Immature natural killer cell (primary cell): ENCODE data around the gene PLCL1. TPM values are rescaled to one million over a fixed set of nuclear protein-coding genes. Genes with fewer than 3 reads are reported as not detected.
A peak's percentile ranks its signal among the peaks of the same experiment; 100 is the strongest.

Experiments
- DNase-seq, 3 donors: peaks; one replicate each; pipeline ENCODE4 v3.0.0; 2022; ENCODE audit warnings: mixed read lengths in 1 of 3
- H3K27ac Mint-ChIP-seq, 6 donors: one replicate each; pipeline ENCODE4 v1.8.0; 2020; ENCODE audit warnings: mixed read lengths in 6 of 6, mild to moderate bottlenecking in 5 of 6, inconsistent platforms in 4 of 6, moderate library complexity in 3 of 6
- H3K27me3 Mint-ChIP-seq, 3 donors: one replicate each; pipeline ENCODE4 v1.8.0; 2020 to 2021; ENCODE audit warnings: low read depth in 3 of 3, mild to moderate bottlenecking in 3 of 3, mixed read lengths in 3 of 3, moderate library complexity in 3 of 3, inconsistent platforms in 1 of 3
- H3K36me3 Mint-ChIP-seq, 3 donors: one replicate each; pipeline ENCODE4 v1.8.0; 2020; ENCODE audit warnings: mixed read lengths in 3 of 3, inconsistent platforms in 2 of 3, mild to moderate bottlenecking in 2 of 3
- H3K4me1 Mint-ChIP-seq, 2 donors: one replicate each; pipeline ENCODE4 v1.8.0; 2020; ENCODE audit warnings: inconsistent platforms in 2 of 2, mild to moderate bottlenecking in 2 of 2, mixed read lengths in 2 of 2, moderate library complexity in 1 of 2
- H3K4me3 Mint-ChIP-seq, 5 donors: one replicate each; pipeline ENCODE4 v1.8.0; 2020; ENCODE audit warnings: mild to moderate bottlenecking in 5 of 5, mixed read lengths in 5 of 5, inconsistent platforms in 3 of 5, moderate library complexity in 3 of 5
- H3K9me3 Mint-ChIP-seq, 6 donors: one replicate each; pipeline ENCODE4 v1.8.0; 2020; ENCODE audit warnings: mild to moderate bottlenecking in 6 of 6, mixed read lengths in 6 of 6, inconsistent platforms in 4 of 6, moderate library complexity in 3 of 6
- polyA plus RNA-seq, 3 donors: library from polyadenylated mRNA; unstranded; fragments of 300-500 nt; fragmentation: Illumina TruSeq; gene quantifications; one replicate each; pipeline ENCODE4 v1.2.3, GENCODE V29; 2021

The PLCL1 gene
- polyA plus RNA-seq, 3 donors from 2014 or later: 0.51 to 0.53 TPM; not detected in 1

DNA sequence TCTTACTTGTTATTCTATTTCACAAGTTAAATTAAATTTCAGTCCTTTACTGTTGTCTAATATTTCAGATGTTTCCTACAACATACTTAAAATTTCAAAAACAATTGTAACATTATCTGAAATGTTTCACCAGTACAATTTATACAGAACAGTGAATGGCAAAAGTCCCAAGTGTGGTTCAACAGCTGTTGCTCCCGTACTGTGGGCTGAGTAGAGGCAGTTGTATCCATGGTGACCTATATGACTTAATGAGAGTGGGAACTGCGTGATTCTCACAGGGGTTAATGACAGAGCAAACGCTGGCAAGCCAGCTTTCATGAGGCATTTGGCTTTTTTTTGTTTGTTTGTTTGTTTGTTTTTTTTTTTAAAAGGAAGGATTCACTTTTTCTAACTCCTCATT, 5.3 kb upstream of the PLCL1 start:
- H3K9me3 Mint-ChIP-seq: no peaks in the 10 kb centered on the region
- H3K4me3 Mint-ChIP-seq: no peak overlapping the region
- H3K27ac Mint-ChIP-seq: no peak overlapping the region
- no peak for DNase-seq
- H3K4me1 Mint-ChIP-seq: peaks cover 5 to 7% of the 10 kb centered on the region in 2 donors
- H3K36me3 Mint-ChIP-seq: no peaks in the 10 kb centered on the region
- H3K27me3 Mint-ChIP-seq: peaks cover 9 to 23% (median 12%) of the 10 kb centered on the region in 3 donors

DNA sequence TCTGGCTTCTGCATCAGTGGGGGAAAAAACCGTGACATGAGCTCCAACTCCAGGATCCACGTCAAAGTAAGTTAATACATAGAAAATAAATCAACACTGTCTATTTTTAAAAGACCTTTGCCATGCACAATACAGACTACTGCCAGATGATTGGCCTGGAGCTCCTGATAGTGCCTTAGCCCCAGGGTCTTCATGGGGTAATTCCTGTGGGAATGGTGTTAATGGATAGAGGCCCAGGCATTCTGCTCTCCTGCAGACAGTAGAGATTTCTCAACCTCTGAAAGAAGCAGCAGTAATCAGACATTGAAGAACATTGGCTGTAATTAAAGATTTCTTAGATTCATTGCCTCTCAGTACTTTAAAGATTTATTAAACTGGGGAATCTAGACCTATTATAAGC, 4.3 kb upstream of the PLCL1 start:
- H3K27me3 Mint-ChIP-seq: peaks cover 10 to 18% (median 16%) of the 10 kb centered on the region in 3 donors
- H3K9me3 Mint-ChIP-seq: no peaks in the 10 kb centered on the region
- no peak overlapping the region for H3K4me3 Mint-ChIP-seq
- DNase-seq: no peak
- H3K27ac Mint-ChIP-seq: no peak overlapping the region
- H3K36me3 Mint-ChIP-seq: no peaks in the 10 kb centered on the region
- peaks cover 9 to 10% of the 10 kb centered on the region in 2 donors for H3K4me1 Mint-ChIP-seq

DNA sequence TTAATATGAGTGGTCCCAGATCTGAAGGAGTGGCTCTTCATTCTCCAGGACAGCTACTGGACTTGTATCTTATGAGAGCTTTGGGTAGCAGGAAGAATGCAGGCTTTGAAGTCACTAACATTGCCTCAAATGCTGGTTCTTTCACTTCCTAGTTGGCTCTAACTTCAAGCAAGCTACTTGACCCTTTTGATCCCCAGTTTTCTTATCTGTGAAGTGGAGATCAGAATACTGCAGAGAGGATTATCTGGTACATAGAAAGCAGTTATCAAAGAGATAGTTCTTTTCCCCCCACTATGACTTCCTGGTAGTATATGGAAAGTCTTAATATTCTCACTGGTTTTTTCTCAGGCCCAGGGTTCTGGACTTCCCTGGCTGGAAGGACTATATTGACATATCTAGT, 3.4 kb upstream of the PLCL1 start:
- Mint-ChIP-seq H3K4me3 (no peak overlapping the region), H3K9me3 (peaks cover 0 to 3% (median 0%) of the 10 kb centered on the region in 6 donors), H3K36me3 (no peaks in the 10 kb centered on the region), H3K4me1 (peaks cover 18% of the 10 kb centered on the region in 2 donors), H3K27ac (no peak overlapping the region), H3K27me3 (peaks cover 15 to 20% (median 20%) of the 10 kb centered on the region in 3 donors)
- DNase-seq: no peak

DNA sequence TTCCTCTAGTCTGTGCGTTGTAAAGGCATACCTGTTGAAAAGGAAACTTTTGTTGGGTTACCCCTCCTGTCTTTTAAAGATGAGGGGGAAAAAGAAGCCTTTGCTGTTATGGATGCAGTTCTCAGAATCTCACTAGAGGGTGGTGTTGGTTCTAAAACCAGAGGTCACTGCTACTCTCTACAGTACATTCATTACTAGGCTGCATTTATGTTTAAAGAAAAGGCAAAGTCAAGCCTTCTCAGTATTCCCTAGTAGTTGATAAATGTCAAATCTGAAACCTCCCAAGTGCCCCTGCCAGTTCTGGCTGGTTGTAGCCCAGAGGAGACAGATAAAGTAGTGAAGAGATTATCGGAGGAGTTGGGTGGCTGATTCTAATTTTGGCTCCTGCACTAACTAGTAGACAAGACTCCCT, 1.4 kb upstream of the PLCL1 start:
- peaks cover 0 to 5% (median 0%) of the 10 kb centered on the region in 6 donors for H3K9me3 Mint-ChIP-seq
- no peak overlapping the region for H3K27ac Mint-ChIP-seq
- peak overlapping the region in 1 of 5 donors; percentile 0 for H3K4me3 Mint-ChIP-seq
- peaks cover 16 to 20% (median 18%) of the 10 kb centered on the region in 3 donors for H3K27me3 Mint-ChIP-seq
- H3K4me1 Mint-ChIP-seq: peaks cover 20 to 21% of the 10 kb centered on the region in 2 donors
- DNase-seq: peak in 2 of 3 donors; percentile 19 to 33
- no peaks in the 10 kb centered on the region for H3K36me3 Mint-ChIP-seq

DNA sequence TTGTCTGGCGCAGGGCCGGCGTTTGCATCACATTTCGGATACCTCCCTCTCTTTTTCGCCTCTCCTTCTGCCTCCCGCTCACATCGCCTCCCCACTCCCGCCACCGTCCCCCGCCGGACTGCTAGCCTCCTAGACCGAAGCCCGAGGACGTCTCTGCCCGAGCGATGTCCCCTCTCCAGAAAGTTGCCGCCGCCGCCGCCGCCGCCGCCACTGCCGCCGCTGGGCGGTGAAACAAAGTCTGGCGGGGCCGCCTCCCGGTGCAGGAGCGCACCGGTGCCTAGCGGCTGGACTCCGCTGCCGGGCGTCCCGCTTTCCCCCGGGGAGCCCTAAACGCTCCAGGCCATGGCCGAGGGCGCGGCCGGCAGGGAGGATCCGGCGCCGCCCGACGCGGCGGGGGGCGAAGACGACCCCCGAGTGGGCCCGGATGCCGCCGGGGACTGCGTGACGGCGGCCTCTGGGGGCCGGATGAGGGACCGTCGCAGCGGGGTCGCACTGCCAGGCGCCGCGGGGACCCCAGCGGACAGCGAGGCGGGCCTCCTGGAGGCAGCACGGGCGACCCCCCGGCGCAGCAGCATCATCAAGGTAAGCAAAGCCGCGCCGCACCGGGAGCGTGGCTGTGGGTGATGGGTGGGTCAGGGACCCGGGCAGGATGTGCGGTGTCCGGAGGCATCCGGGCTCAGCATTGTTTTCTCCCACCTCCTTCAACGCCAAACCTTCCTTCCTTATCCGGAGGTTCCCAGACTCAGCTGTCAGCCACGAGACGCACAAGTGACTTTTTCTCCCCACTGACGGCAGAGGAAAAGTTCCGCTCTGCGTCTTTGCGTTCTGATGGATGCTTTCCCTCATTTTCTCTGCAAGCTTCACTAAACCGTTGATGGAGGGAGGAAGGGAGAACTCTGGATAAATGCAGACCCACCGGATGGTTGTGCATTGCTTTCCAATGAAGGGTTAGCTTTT, 643 bp downstream of the PLCL1 start:
- Mint-ChIP-seq H3K4me3 (peak overlapping the region; percentile 80 to 87 (median 83)), H3K27ac (peak overlapping the region in 2 of 6 donors; percentile 31 to 62), H3K4me1 (peaks cover 20 to 21% of the 10 kb centered on the region in 2 donors), H3K9me3 (peaks cover 0 to 5% (median 0%) of the 10 kb centered on the region in 6 donors), H3K27me3 (peaks cover 18 to 22% (median 21%) of the 10 kb centered on the region in 3 donors), H3K36me3 (no peaks in the 10 kb centered on the region)
- no peak for DNase-seq

DNA sequence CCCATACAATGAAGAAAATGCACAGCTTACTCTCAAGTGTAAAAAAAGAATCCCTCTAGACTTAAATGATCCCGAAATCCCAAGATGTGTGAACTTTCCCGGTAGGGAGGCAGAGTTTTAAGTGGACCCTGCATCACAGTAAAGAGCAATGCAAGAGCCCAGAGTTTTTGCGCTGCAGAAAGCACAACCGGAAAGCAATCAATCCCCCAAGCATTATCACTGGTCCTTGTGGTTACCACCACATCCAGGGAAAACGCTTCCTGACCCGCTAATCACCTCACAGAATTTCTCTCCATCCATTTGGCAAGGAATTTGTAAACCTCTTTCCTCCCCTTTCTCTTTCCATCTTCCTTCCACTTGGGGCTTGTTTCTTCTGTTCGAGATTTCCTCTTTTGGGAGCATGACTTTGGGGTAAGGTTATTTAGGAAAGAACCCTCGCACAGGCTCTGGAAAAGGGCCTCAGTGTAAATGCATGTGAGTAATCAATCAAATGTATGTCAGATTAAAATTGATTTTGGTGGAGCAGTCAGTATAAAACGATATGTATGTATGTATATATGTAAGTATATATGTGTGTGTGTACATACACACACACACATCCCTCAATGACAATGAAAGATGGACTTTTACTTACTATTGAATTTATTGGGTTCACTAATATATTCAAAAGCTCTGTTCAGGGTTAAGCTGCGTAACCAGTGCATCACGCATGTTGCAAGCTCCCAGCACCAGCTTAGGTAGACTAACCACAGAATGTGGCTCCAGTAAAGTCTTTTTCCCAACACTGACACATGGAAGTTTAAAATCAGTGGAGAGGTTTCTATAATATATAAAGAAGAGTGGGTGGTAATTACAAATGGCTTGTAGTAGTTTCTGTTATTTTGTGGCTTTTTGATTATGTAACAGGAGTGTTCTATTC, 1.6 kb downstream of the PLCL1 start:
- peaks cover 20 to 21% of the 10 kb centered on the region in 2 donors for H3K4me1 Mint-ChIP-seq
- H3K27me3 Mint-ChIP-seq: peaks cover 18 to 22% (median 21%) of the 10 kb centered on the region in 3 donors
- H3K36me3 Mint-ChIP-seq: no peaks in the 10 kb centered on the region
- peak overlapping the region in 2 of 6 donors; percentile 31 to 42 for H3K27ac Mint-ChIP-seq
- DNase-seq: no peak
- H3K4me3 Mint-ChIP-seq: peak overlapping the region; percentile 65 to 83 (median 76)
- peaks cover 0 to 5% (median 0%) of the 10 kb centered on the region in 6 donors for H3K9me3 Mint-ChIP-seq

DNA sequence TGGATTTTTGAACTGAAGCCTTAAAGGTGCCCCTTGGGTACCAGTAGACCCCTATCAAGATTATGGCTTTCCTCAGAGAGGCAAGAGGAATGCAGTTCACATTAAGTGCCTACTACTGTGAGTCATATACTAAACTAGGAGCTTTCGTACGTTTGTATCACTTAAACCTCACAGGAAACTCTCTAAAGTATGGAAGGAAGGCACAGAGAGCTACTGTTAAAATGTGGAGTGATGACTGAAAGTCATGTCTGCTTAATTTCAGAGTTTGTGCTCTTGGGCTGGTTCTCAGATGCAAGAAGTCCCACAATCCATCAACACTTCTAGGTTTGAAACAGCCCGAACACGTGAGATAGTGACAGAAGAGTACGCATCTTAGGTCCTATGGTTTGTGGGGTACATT, 4.7 kb downstream of the PLCL1 start:
- Mint-ChIP-seq H3K36me3 (no peaks in the 10 kb centered on the region), H3K4me3 (no peak overlapping the region)

DNA sequence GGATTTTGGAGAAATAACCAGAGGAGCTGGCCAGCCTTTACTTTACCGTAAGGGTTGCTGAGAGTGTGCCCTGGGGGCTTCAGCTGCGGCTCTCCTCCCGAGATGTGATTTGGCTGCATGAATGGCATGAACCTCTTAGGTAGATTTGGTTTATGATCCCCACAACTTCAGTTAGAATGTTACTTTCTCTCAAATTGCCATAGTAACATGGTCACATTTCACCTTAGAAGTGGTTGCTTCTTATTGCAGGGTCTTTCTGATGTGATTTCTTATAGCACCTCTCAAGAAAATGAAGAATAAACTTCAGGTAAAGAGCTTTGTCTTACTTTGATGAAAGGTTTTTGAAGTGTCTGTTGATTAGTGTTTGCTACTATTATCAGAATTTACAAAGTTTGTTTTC, 5.6 kb downstream of the PLCL1 start:
- Mint-ChIP-seq H3K36me3 (no peaks in the 10 kb centered on the region), H3K27me3 (peaks cover 8 to 14% (median 11%) of the 10 kb centered on the region in 3 donors), H3K27ac (no peak overlapping the region), H3K4me3 (no peak overlapping the region), H3K4me1 (peaks cover 10 to 11% of the 10 kb centered on the region in 2 donors), H3K9me3 (peaks cover 0 to 5% (median 0%) of the 10 kb centered on the region in 6 donors)
- DNase-seq: no peak

More for the DNA sequence above, 4.7 kb downstream of the PLCL1 start:
- Mint-ChIP-seq H3K4me1 (peaks cover 13 to 15% of the 10 kb centered on the region in 2 donors), H3K27me3 (peaks cover 8 to 14% (median 13%) of the 10 kb centered on the region in 3 donors), H3K27ac (no peak overlapping the region), H3K9me3 (peaks cover 0 to 5% (median 0%) of the 10 kb centered on the region in 6 donors)
- no peak for DNase-seq

DNA sequence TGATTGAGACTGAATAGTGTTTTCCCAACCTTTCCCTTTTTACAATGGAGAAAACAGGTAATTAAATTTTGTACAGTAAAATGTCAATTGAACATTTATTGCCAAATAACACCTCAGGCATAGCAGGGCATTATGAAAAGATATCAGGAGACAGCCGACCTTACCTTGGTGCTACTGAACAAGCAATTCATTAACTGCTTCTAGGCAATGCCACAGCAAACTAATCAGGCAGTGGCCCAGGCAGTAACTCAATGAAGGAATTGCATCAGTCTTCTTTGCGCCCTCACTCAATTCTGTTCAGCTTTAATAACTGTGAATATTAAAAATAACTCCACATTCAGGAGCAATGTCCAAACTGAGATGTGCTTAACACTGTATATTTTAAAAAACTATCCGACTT, 6.1 kb downstream of the PLCL1 start:
- Mint-ChIP-seq H3K27me3 (peaks cover 8 to 12% (median 10%) of the 10 kb centered on the region in 3 donors), H3K9me3 (peaks cover 0 to 5% (median 0%) of the 10 kb centered on the region in 6 donors), H3K4me3 (no peak overlapping the region), H3K36me3 (no peaks in the 10 kb centered on the region), H3K27ac (no peak overlapping the region), H3K4me1 (peaks cover 8% of the 10 kb centered on the region in 2 donors)
- DNase-seq: no peak

DNA sequence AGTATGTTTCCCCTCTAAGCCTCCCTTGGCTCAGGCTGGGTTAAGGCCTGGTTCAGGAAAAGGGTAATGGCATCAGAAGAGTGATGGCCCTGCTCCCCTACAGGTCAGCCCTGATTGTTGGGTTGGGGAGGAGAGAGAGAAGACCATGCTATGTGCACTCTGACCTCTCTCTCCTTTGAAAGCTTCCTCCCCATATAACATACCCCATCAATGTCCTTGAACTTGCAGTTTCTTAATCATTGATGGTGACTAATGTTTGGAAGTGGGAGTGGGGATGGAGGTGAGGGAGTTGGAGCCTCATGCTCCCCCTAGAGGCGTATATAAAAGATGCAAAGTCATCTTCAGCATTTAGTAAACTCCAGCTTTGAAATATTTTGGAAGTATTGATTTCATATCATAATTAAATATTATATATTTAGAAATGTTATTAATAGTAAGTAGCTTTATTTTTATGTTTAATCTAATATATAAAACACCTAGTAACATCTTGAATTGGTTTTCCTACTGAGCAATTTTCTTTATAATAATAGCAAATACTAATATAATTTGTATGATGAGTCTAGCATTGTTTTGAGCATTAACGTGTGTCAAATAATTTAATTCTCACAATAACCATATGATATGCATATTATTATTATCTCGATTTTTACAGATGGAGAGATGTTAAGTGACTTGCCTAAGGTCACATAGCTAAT, 8.8 kb downstream of the PLCL1 start:
- Mint-ChIP-seq H3K4me3 (no peak overlapping the region), H3K27me3 (peaks cover 4 to 12% (median 6%) of the 10 kb centered on the region in 3 donors), H3K27ac (no peak overlapping the region), H3K36me3 (no peaks in the 10 kb centered on the region), H3K4me1 (no peaks in the 10 kb centered on the region), H3K9me3 (peaks cover 0 to 4% (median 0%) of the 10 kb centered on the region in 6 donors)
- DNase-seq: no peak

DNA sequence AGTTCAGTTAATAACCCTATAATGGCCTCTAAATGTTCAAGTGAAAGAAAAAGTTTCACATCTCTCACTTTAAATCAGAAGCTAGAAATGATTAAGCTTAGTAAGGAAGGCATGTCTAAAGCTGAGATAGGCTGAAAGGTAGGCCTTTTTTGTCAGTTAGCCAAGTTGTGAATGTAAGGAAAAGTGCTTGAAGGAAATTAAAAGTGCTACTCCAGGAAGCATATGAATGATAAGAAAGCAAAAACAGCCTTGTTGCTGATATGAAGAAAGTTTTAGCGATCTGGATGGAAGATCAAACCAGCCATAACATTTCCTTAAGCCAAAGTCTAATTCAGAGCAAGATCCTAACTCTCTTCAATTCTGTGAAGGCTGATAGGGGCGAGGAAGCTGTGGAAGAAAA, 10.1 kb downstream of the PLCL1 start:
- Mint-ChIP-seq H3K27ac (no peak overlapping the region), H3K4me1 (no peaks in the 10 kb centered on the region), H3K9me3 (peaks cover 0 to 4% (median 0%) of the 10 kb centered on the region in 6 donors), H3K4me3 (no peak overlapping the region), H3K36me3 (no peaks in the 10 kb centered on the region), H3K27me3 (peaks cover 4 to 6% (median 5%) of the 10 kb centered on the region in 3 donors)
- DNase-seq: no peak

DNA sequence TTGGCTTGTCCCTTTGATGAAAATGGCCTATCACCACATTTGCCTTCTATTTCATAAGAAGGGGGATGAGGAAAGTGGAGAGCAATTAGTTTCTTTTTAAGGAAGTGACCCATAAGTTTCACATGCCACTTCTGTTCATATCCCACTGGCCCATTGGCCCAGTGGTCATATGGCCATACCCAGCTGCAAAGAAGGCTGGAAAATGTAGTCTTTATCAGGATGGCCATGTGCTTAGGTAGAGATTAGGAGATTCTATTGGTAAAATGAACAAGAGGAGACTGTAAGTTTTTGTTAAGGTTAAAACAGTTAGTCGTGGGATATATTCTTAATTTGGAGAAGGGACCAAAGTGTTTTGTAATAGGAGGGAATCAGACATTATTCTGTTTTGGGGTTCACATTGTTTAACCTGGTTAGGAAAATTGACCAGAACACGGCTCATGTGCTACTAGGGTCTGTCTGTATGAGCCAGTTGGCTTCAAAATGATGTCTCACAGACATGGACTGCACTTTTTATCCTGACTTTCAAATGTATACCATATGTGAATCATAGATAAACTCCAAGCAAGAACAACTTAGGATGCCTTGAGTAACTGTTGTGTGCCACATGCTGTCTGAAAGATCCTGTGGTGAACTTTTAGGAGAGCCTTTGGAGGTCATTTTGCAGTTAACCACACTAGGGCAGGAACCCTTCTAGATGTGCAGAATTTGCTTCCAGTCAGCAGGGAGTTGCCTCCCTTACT, 17.3 kb downstream of the PLCL1 start:
- Mint-ChIP-seq H3K4me1 (no peaks in the 10 kb centered on the region), H3K27ac (no peak overlapping the region), H3K36me3 (no peaks in the 10 kb centered on the region), H3K27me3 (peaks cover 2 to 6% (median 4%) of the 10 kb centered on the region in 3 donors), H3K4me3 (no peak overlapping the region), H3K9me3 (peaks cover 0 to 1% (median 0%) of the 10 kb centered on the region in 6 donors)
- DNase-seq: no peak
